ENCODE measurements around the gene TENM3.

Gene TENM3

GRCh38 chr4:182236186-182236585, 7.0 kb upstream of the TENM3 start:
- no peak for TF ChIP-seq GATA3 (IDR thresholded peaks at IDR 0.05; ENCODE audit: low read depth, low read length)
- no peak for TF ChIP-seq GATA2 (IDR thresholded peaks at IDR 0.05; ENCODE audit: low read depth, low read length)

GRCh38 chr4:182238355-182238931, 4.8 kb upstream of the TENM3 start:
- TF ChIP-seq GATA3 (IDR thresholded peaks at IDR 0.05; ENCODE audit: low read depth, low read length) (no peak), GATA2 (IDR thresholded peaks at IDR 0.05; ENCODE audit: low read depth, low read length) (peak; percentile 67)

GRCh38 chr4:182240161-182241130, 2.8 kb upstream of the TENM3 start:
- TF ChIP-seq GATA3 (IDR thresholded peaks at IDR 0.05; ENCODE audit: low read depth, low read length) (no peak), GATA2 (IDR thresholded peaks at IDR 0.05; ENCODE audit: low read depth, low read length) (peak; percentile 49)

GRCh38 chr4:182242787-182243186, 415 bp upstream of the TENM3 start:
- TF ChIP-seq GATA3 (IDR thresholded peaks at IDR 0.05; ENCODE audit: low read depth, low read length) (no peak), GATA2 (IDR thresholded peaks at IDR 0.05; ENCODE audit: low read depth, low read length) (no peak)

GRCh38 chr4:182245041-182245440, 1.8 kb downstream of the TENM3 start:
- TF ChIP-seq GATA3 (IDR thresholded peaks at IDR 0.05; ENCODE audit: low read depth, low read length) (no peak), GATA2 (IDR thresholded peaks at IDR 0.05; ENCODE audit: low read depth, low read length) (no peak)

GRCh38 chr4:182245541-182246215, 2.5 kb downstream of the TENM3 start:
- TF ChIP-seq GATA2 (IDR thresholded peaks at IDR 0.05; ENCODE audit: low read depth, low read length) (no peak), GATA3 (IDR thresholded peaks at IDR 0.05; ENCODE audit: low read depth, low read length) (no peak)

GRCh38 chr4:182246401-182247205, 3.4 kb downstream of the TENM3 start:
- TF ChIP-seq GATA2 (IDR thresholded peaks at IDR 0.05; ENCODE audit: low read depth, low read length) (no peak), GATA3 (IDR thresholded peaks at IDR 0.05; ENCODE audit: low read depth, low read length) (no peak)

GRCh38 chr4:182248295-182248694, 5.1 kb downstream of the TENM3 start:
- TF ChIP-seq GATA2 (IDR thresholded peaks at IDR 0.05; ENCODE audit: low read depth, low read length): no peak
- TF ChIP-seq GATA3 (IDR thresholded peaks at IDR 0.05; ENCODE audit: low read depth, low read length): no peak

GRCh38 chr4:182250446-182250845, 7.2 kb downstream of the TENM3 start:
- no peak for TF ChIP-seq GATA3 (IDR thresholded peaks at IDR 0.05; ENCODE audit: low read depth, low read length)
- TF ChIP-seq GATA2 (IDR thresholded peaks at IDR 0.05; ENCODE audit: low read depth, low read length): no peak

- no peak for TF ChIP-seq GATA2 (IDR thresholded peaks at IDR 0.05; ENCODE audit: low read depth, low read length)
- TF ChIP-seq GATA3 (IDR thresholded peaks at IDR 0.05; ENCODE audit: low read depth, low read length): no peak
Measured at GRCh38 chr4:182251116-182251515, 7.9 kb downstream of the TENM3 start.

GRCh38 chr4:182252220-182252619, 9.0 kb downstream of the TENM3 start:
- TF ChIP-seq GATA2 (IDR thresholded peaks at IDR 0.05; ENCODE audit: low read depth, low read length): no peak
- TF ChIP-seq GATA3 (IDR thresholded peaks at IDR 0.05; ENCODE audit: low read depth, low read length): no peak

GRCh38 chr4:182254026-182254780, 11.0 kb downstream of the TENM3 start:
- TF ChIP-seq GATA3 (IDR thresholded peaks at IDR 0.05; ENCODE audit: low read depth, low read length) (no peak), GATA2 (IDR thresholded peaks at IDR 0.05; ENCODE audit: low read depth, low read length) (no peak)

All from SH-SY5Y (cell line).